IPS DF 19.7 (cell line): ENCODE results near the gene MCF2L2.

Experiments used
- DNase-seq: peaks from one replicate; pipeline ENCODE4 v3.0.0-alpha.2; 2013; ENCODE audit warnings: low read depth, low spot score

The MCF2L2 gene

GRCh38 chr3:183369627-183370026 lies 58.8 kb downstream of the MCF2L2 start:
- no peak for DNase-seq

GRCh38 chr3:183369117-183369516 lies 59.3 kb downstream of the MCF2L2 start:
- DNase-seq, result no peak

GRCh38 chr3:183360971-183361624 lies 67.3 kb downstream of the MCF2L2 start:
- DNase-seq, result no peak

GRCh38 chr3:183359036-183359435 lies 69.4 kb downstream of the MCF2L2 start:
- no peak for DNase-seq

- no peak for DNase-seq
Observed at GRCh38 chr3:183357564-183358079, 70.8 kb downstream of the MCF2L2 start.

GRCh38 chr3:183356920-183357319 lies 71.5 kb downstream of the MCF2L2 start:
- no peak for DNase-seq

- DNase-seq, result no peak
Observed at GRCh38 chr3:183354874-183355273, 73.5 kb downstream of the MCF2L2 start.

- DNase-seq, result no peak
Observed at GRCh38 chr3:183354325-183354831, 74.0 kb downstream of the MCF2L2 start.

GRCh38 chr3:183353421-183353820 lies 75.0 kb downstream of the MCF2L2 start:
- DNase-seq, result no peak

- no peak for DNase-seq
Observed at GRCh38 chr3:183350164-183350563, 78.3 kb downstream of the MCF2L2 start.

- DNase-seq, result no peak
Observed at GRCh38 chr3:183349421-183350157, 78.8 kb downstream of the MCF2L2 start.

GRCh38 chr3:183342824-183343223 lies 85.6 kb downstream of the MCF2L2 start:
- DNase-seq, result no peak

GRCh38 chr3:183341545-183342288 lies 86.7 kb downstream of the MCF2L2 start:
- no peak for DNase-seq

GRCh38 chr3:183340222-183340621 lies 88.2 kb downstream of the MCF2L2 start:
- DNase-seq, result no peak

GRCh38 chr3:183339461-183340086 lies 88.8 kb downstream of the MCF2L2 start:
- DNase-seq, result no peak

- DNase-seq, result no peak
Observed at GRCh38 chr3:183338520-183338919, 89.9 kb downstream of the MCF2L2 start.

- DNase-seq, result no peak
Observed at GRCh38 chr3:183332487-183332886, 95.9 kb downstream of the MCF2L2 start.

GRCh38 chr3:183331498-183331897 lies 96.9 kb downstream of the MCF2L2 start:
- no peak for DNase-seq

- DNase-seq, result peak; percentile 38
Observed at GRCh38 chr3:183330881-183331280, 97.5 kb downstream of the MCF2L2 start.

GRCh38 chr3:183329543-183329942 lies 98.9 kb downstream of the MCF2L2 start:
- DNase-seq, result no peak

- no peak for DNase-seq
Observed at GRCh38 chr3:183328823-183329222, 99.6 kb downstream of the MCF2L2 start.

- no peak for DNase-seq
Observed at GRCh38 chr3:183328164-183328563, 100.3 kb downstream of the MCF2L2 start.
